ENCODE measurements around the gene CSAG2.
"Not testable (repeated sequence)": the region's sequence is repeated elsewhere in the genome, so short reads cannot be mapped to it uniquely, and the experiment has no call there.

CSAG2 gene

DNA sequence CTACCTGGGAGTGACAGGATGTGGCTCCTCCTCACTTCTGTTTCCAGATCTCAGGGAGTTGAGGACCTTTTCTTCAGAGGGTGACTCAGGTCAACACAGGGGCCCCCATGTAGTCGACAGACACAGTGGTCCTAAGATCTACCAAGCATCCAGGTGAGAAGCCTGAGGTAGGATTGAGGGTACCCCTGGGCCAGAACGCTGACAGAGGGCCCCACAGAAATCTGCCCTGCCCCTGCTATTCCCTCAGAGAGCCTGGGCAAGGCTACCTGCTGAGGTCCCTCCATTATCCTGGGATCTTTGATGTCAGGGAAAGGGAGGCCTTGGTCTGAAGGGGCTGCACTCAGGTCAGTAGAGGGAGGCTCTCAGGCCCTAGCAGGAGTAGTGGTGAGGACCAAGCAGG lies 26.0 kb upstream of the CSAG2 start:
- no peak for TF ChIP-seq POLR2AphosphoS5 (IDR thresholded peaks at IDR 0.05; ENCODE audit: low read depth)
- no peak for TF ChIP-seq GABPA (IDR thresholded peaks at IDR 0.05; ENCODE audit: low read depth)
- no peak for TF ChIP-seq SPI1 (IDR thresholded peaks at IDR 0.05; ENCODE audit: borderline replicate concordance, low read depth)
- TF ChIP-seq, protein P1, sequence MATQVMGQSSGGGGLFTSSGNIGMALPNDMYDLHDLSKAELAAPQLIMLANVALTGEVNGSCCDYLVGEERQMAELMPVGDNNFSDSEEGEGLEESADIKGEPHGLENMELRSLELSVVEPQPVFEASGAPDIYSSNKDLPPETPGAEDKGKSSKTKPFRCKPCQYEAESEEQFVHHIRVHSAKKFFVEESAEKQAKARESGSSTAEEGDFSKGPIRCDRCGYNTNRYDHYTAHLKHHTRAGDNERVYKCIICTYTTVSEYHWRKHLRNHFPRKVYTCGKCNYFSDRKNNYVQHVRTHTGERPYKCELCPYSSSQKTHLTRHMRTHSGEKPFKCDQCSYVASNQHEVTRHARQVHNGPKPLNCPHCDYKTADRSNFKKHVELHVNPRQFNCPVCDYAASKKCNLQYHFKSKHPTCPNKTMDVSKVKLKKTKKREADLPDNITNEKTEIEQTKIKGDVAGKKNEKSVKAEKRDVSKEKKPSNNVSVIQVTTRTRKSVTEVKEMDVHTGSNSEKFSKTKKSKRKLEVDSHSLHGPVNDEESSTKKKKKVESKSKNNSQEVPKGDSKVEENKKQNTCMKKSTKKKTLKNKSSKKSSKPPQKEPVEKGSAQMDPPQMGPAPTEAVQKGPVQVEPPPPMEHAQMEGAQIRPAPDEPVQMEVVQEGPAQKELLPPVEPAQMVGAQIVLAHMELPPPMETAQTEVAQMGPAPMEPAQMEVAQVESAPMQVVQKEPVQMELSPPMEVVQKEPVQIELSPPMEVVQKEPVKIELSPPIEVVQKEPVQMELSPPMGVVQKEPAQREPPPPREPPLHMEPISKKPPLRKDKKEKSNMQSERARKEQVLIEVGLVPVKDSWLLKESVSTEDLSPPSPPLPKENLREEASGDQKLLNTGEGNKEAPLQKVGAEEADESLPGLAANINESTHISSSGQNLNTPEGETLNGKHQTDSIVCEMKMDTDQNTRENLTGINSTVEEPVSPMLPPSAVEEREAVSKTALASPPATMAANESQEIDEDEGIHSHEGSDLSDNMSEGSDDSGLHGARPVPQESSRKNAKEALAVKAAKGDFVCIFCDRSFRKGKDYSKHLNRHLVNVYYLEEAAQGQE (IDR thresholded peaks at IDR 0.05; ENCODE audit: insufficient replicate concordance, low read depth), result no peak
- TF ChIP-seq, protein P2, sequence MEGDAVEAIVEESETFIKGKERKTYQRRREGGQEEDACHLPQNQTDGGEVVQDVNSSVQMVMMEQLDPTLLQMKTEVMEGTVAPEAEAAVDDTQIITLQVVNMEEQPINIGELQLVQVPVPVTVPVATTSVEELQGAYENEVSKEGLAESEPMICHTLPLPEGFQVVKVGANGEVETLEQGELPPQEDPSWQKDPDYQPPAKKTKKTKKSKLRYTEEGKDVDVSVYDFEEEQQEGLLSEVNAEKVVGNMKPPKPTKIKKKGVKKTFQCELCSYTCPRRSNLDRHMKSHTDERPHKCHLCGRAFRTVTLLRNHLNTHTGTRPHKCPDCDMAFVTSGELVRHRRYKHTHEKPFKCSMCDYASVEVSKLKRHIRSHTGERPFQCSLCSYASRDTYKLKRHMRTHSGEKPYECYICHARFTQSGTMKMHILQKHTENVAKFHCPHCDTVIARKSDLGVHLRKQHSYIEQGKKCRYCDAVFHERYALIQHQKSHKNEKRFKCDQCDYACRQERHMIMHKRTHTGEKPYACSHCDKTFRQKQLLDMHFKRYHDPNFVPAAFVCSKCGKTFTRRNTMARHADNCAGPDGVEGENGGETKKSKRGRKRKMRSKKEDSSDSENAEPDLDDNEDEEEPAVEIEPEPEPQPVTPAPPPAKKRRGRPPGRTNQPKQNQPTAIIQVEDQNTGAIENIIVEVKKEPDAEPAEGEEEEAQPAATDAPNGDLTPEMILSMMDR (IDR thresholded peaks at IDR 0.05; ENCODE audit: insufficient read depth, low read length), result no peak
- no peak for DNase-seq (ENCODE audit: low read depth in 1 of 2, low spot score in 1 of 2)
- H3K27me3 ChIP-seq (ENCODE audit: insufficient read depth, poor library complexity, severe bottlenecking), result peaks cover 2% of the 10 kb centered on the region
- no peak overlapping the region for H3K4me3 ChIP-seq (replicated peaks; ENCODE audit: insufficient read depth, low read length)
- no peak overlapping the region for H3K27ac ChIP-seq (replicated peaks)

DNA sequence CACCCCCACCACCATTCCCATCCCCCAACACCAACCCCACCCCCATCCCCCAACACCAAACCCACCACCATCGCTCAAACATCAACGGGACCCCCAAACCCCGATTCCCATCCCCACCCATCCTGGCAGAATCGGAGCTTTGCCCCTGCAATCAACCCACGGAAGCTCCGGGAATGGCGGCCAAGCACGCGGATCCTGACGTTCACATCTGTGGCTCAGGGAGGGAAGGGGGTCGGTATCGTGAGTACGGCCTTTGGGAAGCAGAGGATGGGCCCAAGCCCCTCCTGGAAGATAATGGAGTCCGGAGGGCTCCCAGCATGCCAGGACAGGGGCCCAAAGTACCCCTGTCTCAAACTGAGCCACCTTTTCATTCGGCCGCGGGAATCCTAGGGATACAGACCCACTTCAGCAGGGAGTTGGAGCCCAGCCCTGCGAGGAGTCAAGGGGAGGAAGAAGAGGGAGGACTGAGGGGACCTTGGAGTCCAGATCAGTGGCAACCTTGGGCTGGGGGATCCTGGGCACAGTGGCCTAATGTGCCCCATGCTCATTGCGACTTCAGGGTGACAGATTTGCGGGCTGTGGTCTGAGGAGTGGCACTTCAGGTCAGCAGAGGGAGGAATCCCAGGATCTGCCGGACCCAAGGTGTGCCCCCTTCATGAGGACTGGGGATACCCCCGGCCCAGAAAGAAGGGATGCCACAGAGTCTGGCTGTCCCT lies 25.2 kb upstream of the CSAG2 start:
- H3K27ac ChIP-seq (replicated peaks); DNase-seq (ENCODE audit: low read depth in 1 of 2, low spot score in 1 of 2); H3K4me3 ChIP-seq (replicated peaks; ENCODE audit: insufficient read depth, low read length); H3K27me3 ChIP-seq (ENCODE audit: insufficient read depth, poor library complexity, severe bottlenecking): not testable (repeated sequence)

DNA sequence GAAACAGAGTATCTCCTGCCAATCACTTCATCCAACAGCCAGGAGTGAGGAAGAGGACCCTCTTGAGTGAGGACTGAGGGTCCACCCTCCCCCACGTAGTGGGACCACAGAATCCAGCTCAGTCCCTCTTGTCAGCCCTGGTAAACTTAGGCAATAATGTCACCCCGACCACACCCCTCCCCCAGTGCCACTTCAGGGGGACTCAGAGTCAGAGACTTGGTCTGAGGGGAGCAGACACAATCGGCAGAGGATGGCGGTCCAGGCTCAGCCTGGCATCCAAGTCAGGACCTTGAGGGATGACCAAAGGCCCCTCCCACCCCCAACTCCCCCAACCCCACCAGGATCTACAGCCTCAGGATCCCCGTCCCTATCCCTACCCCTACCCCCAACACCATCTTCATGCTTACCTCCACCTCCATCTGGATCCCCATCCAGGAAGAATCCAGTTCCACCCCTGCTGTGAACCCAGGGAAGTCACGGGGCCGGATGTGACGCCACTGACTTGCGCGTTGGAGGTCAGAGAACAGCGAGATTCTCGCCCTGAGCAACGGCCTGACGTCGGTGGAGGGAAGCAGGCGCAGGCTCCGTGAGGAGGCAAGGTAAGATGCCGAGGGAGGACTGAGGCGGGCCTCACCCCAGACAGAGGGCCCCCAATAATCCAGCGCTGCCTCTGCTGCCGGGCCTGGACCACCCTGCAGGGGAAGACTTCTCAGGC lies 24.3 kb upstream of the CSAG2 start, which contains the start of the genes CSAG1 and MAGEA12:
CSAG1 (minus strand) TSS at position 461 of the 715 bp plus-strand sequence. CDS start 1,261 bp downstream, outside the sequence.
MAGEA12 (plus strand) TSS at position 497 of the 715 bp plus-strand sequence. CDS start 2,405 bp downstream, outside the sequence.
- Histone ChIP-seq H3K27me3 (ENCODE audit: insufficient read depth, poor library complexity, severe bottlenecking) (no peaks in the 10 kb centered on the region), H3K27ac (replicated peaks) (no peak within 1 kb of the TSS), H3K4me3 (replicated peaks; ENCODE audit: insufficient read depth, low read length) (no peak within 1 kb of the TSS)
- DNase-seq (ENCODE audit: low read depth in 1 of 2, low spot score in 1 of 2), result no peak
- TF ChIP-seq, protein P1 (IDR thresholded peaks at IDR 0.05; ENCODE audit: insufficient replicate concordance, low read depth), result no peak
- no peak for TF ChIP-seq POLR2AphosphoS5 (IDR thresholded peaks at IDR 0.05; ENCODE audit: low read depth)
- no peak for TF ChIP-seq GABPA (IDR thresholded peaks at IDR 0.05; ENCODE audit: low read depth)

DNA sequence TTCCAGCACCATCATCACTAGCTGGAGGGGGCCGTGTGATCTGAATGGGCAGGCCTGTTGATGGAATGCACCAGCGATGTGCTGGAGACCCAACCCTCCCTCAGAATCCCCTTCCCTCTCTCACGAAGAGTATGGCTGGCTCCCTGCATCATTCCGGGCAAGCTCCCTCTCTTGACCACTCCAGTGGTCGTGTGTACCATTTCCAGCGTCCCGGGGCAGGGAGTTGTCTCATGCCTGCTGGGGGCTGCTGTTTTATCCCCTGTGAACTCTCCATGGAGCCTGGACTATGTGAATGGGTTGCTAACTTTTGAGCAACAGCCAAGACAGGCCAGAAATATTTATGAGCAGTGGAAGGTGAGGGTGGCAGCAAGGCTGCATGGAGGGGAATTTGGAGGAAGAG lies 16.3 kb upstream of the CSAG2 start:
- no peak for DNase-seq (ENCODE audit: low read depth in 1 of 2, low spot score in 1 of 2)
- TF ChIP-seq, protein P2 (IDR thresholded peaks at IDR 0.05; ENCODE audit: insufficient read depth, low read length), result no peak
- TF ChIP-seq, protein P1 (IDR thresholded peaks at IDR 0.05; ENCODE audit: insufficient replicate concordance, low read depth), result no peak
- TF ChIP-seq GABPA (IDR thresholded peaks at IDR 0.05; ENCODE audit: low read depth), result no peak
- no peak for TF ChIP-seq POLR2AphosphoS5 (IDR thresholded peaks at IDR 0.05; ENCODE audit: low read depth)
- no peak for TF ChIP-seq SPI1 (IDR thresholded peaks at IDR 0.05; ENCODE audit: borderline replicate concordance, low read depth)
- no peak overlapping the region for H3K4me3 ChIP-seq (replicated peaks; ENCODE audit: insufficient read depth, low read length)
- H3K27me3 ChIP-seq (ENCODE audit: insufficient read depth, poor library complexity, severe bottlenecking), result no peaks in the 10 kb centered on the region
- H3K27ac ChIP-seq (replicated peaks), result no peak overlapping the region

DNA sequence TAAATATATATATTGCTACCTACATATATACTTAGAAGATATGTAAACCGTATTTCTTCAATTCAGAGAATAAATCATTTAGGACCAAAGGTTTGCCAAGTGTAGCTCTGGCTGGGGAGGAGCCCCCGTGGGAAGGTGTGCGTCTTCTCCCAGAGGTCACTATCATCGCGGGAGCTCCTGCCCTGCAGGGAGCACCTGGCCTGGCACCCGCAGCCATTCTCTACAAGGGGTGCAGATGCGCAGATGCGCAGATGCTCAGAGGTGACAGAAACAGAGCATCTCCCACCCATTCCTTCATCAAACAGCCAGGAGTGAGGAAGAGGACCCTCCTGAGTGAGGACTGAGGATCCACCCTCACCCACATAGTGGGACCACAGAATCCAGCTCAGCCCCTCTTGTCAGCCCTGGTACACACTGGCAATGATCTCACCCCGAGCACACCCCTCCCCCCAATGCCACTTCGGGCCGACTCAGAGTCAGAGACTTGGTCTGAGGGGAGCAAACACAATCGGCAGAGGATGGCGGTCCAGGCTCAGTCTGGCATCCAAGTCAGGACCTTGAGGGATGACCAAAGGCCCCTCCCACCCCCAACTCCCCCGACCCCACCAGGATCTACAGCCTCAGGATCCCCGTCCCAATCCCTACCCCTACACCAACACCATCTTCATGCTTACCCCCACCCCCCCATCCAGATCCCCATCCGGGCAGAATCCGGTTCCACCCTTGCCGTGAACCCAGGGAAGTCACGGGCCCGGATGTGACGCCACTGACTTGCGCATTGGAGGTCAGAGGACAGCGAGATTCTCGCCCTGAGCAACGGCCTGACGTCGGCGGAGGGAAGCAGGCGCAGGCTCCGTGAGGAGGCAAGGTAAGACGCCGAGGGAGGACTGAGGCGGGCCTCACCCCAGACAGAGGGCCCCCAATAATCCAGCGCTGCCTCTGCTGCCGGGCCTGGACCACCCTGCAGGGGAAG lies 5.0 kb upstream of the CSAG2 start, which contains the start of gene MAGEA2B:
MAGEA2B (plus strand) TSS at position 814 of the 973 bp plus-strand sequence. CDS start 2,479 bp downstream, outside the sequence.
- not testable (repeated sequence) for H3K27me3 ChIP-seq (ENCODE audit: insufficient read depth, poor library complexity, severe bottlenecking)

More for the DNA sequence above, 5.0 kb upstream of the CSAG2 start, which contains the start of gene MAGEA2B:
- H3K27ac ChIP-seq (replicated peaks); H3K4me3 ChIP-seq (replicated peaks; ENCODE audit: insufficient read depth, low read length); DNase-seq (ENCODE audit: low read depth in 1 of 2, low spot score in 1 of 2): not testable (repeated sequence)

Measured in HL-60 (cell line).